Upper lobe of left lung (tissue), 4 donors: ENCODE measurements around the gene RSPH10B.
"Not testable (repeated sequence)": the region's sequence is repeated elsewhere in the genome, so short reads cannot be mapped to it uniquely, and the experiment has no call there.

ENCODE experiments used
- EP300 ChIP-seq, 4 donors: sonication (generic); formaldehyde crosslinking; IDR thresholded peaks; one replicate each; pipeline ENCODE4 v1.5.1; 2017; ENCODE audit warnings: antibody characterized with exemption in 4 of 4, control low read depth in 2 of 4
- POLR2A ChIP-seq, 4 donors: fragments of 450-650 bp; IDR thresholded peaks; one replicate each; pipeline ENCODE4 v1.5.1; 2016 to 2017; ENCODE audit warnings: antibody characterized with exemption in 4 of 4, mild to moderate bottlenecking in 2 of 4
- POLR2AphosphoS5 ChIP-seq, 2 donors: sonication (generic); formaldehyde crosslinking; IDR thresholded peaks; one replicate each; pipeline ENCODE4 v1.5.1; 2017; ENCODE audit warnings: antibody characterized with exemption in 2 of 2
- TF ChIP-seq, protein P1 (sequence below), 6 experiments: fragments of 450-650 bp in 4 of 6; fragments of 200-600 bp in 2 of 6; sonication (generic) in 2 of 6; IDR thresholded peaks; one replicate each; pipeline ENCODE4 v1.5.1; 2016 to 2019; ENCODE audit warnings: antibody characterized with exemption in 6 of 6

DNA sequence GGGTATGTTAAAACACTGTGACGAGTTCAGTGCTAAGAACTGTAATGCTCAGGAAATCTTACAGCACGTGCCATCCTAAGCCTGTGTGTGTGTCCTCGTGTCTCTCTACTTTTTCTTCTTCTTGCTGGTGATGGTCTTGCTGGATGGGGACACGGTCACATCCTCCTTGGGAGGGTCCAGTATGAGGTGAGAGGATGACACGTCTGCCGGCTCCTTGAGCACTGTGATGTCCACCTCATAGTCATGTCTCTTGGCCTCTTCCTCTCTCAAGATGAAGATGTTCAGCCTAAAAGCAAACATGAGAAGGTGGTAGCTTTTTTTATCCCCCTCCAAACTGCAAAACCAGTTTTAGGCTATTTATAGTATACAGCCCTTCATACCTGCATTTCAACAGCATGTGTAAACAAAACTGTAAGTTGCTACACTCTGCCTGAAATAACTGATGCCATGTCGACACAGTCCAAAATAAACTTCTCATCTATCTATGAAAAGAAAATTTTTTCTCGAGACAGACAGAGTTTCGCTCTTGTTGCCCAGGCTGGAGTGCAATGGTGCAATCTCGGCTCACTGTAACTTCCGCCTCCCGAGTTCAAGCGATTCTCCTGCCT is 44.1 kb downstream of the RSPH10B start:
- TF ChIP-seq EP300, POLR2A, POLR2AphosphoS5 (IDR thresholded peaks at IDR 0.05): not testable (repeated sequence)
- TF ChIP-seq, protein P1, sequence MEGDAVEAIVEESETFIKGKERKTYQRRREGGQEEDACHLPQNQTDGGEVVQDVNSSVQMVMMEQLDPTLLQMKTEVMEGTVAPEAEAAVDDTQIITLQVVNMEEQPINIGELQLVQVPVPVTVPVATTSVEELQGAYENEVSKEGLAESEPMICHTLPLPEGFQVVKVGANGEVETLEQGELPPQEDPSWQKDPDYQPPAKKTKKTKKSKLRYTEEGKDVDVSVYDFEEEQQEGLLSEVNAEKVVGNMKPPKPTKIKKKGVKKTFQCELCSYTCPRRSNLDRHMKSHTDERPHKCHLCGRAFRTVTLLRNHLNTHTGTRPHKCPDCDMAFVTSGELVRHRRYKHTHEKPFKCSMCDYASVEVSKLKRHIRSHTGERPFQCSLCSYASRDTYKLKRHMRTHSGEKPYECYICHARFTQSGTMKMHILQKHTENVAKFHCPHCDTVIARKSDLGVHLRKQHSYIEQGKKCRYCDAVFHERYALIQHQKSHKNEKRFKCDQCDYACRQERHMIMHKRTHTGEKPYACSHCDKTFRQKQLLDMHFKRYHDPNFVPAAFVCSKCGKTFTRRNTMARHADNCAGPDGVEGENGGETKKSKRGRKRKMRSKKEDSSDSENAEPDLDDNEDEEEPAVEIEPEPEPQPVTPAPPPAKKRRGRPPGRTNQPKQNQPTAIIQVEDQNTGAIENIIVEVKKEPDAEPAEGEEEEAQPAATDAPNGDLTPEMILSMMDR (IDR thresholded peaks at IDR 0.05): not testable (repeated sequence)
